Measurements from ENCODE around the gene C10orf67.
"Not testable (repeated sequence)": the region's sequence is repeated elsewhere in the genome, so short reads cannot be mapped to it uniquely, and the experiment has no call there.

Gene C10orf67

GRCh38 chr10:23362069-23362830 is 17.7 kb upstream of the C10orf67 start:
- DNase-seq = no peak

- no peak for DNase-seq
Measured at GRCh38 chr10:23361665-23362064, 17.1 kb upstream of the C10orf67 start.

GRCh38 chr10:23359692-23360380 is 15.2 kb upstream of the C10orf67 start:
- DNase-seq = no peak

GRCh38 chr10:23358357-23358756 is 13.8 kb upstream of the C10orf67 start:
- no peak for DNase-seq

- DNase-seq = no peak
Measured at GRCh38 chr10:23354630-23355279, 10.2 kb upstream of the C10orf67 start.

- DNase-seq = no peak
Measured at GRCh38 chr10:23351926-23352519, 7.4 kb upstream of the C10orf67 start.

- DNase-seq = not testable (repeated sequence)
Measured at GRCh38 chr10:23350706-23351105, 6.1 kb upstream of the C10orf67 start.

- no peak for DNase-seq
Measured at GRCh38 chr10:23345861-23346260, 1.3 kb upstream of the C10orf67 start.

GRCh38 chr10:23343591-23344240 is 881 bp downstream of the C10orf67 start:
- DNase-seq = peak; percentile 50

- peak; percentile 24 for DNase-seq
Measured at GRCh38 chr10:23342213-23342884, 2.2 kb downstream of the C10orf67 start.

GRCh38 chr10:23341004-23341403 is 3.6 kb downstream of the C10orf67 start:
- DNase-seq = peak; percentile 35

GRCh38 chr10:23340354-23340753 is 4.2 kb downstream of the C10orf67 start:
- DNase-seq = no peak

- no peak for DNase-seq
Measured at GRCh38 chr10:23338886-23339285, 5.7 kb downstream of the C10orf67 start.

- DNase-seq = no peak
Measured at GRCh38 chr10:23338155-23338828, 6.3 kb downstream of the C10orf67 start.

- no peak for DNase-seq
Measured at GRCh38 chr10:23337616-23338015, 7.0 kb downstream of the C10orf67 start.

GRCh38 chr10:23331567-23332301 is 12.9 kb downstream of the C10orf67 start:
- DNase-seq = no peak

- no peak for DNase-seq
Measured at GRCh38 chr10:23330948-23331347, 13.6 kb downstream of the C10orf67 start.

GRCh38 chr10:23326544-23327307 is 17.9 kb downstream of the C10orf67 start:
- no peak for DNase-seq

- peak; percentile 14 for DNase-seq
Measured at GRCh38 chr10:23325132-23325531, 19.5 kb downstream of the C10orf67 start.

- no peak for DNase-seq
Measured at GRCh38 chr10:23324351-23324750, 20.2 kb downstream of the C10orf67 start.

Measured in CD4-positive, alpha-beta T cell treated with Interleukin-12 subunit alpha and Interleukin-12 subunit beta, for 1 hour (primary cell).